HG03139 (cell line): ENCODE data around the gene FMC1.
"Not testable (repeated sequence)": the region's sequence is repeated elsewhere in the genome, so short reads cannot be mapped to it uniquely, and the experiment has no call there.

Experiments
- ATAC-seq: cut with Tn5 transposase; IDR thresholded peaks from one replicate; pipeline ENCODE4 v1.9.1; 2021; ENCODE audit not compliant: unreplicated experiment

The FMC1 gene

DNA sequence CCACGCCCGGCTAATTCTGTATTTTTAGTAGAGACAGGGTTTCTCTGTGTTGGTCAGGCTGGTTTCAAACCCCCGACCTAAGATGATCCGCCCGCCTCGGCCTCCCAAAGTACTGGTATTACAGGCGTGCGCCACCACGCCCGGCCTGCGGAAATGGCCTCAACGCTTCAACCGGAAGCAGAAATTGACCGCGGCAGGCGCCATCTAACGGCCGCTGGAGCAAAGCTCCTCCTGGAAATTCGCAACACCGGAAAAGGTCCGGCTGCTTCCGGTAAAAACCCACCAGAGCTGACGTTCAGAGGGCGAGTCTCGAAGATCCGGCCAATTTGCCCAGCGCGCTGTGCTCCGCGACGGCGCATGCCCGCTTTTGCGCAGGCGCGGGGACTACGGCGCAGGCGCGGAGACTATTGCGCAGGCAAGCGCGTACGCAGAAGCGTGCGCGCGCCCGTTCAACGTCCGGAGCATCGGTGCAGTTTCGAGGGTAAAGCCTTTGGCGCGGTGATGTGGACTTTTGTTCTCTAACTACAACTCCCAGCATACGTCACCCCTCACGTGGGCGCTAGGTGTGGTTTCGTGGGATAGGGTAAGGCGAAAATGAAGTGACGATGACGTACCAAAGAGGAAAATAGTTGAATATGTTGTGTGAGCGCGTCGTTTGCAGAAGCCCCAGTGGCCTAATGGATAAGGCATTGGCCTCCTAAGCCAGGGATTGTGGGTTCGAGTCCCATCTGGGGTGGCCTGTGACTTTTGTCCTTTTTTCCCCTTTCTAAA, 915 bp upstream of the FMC1 start:
- ATAC-seq, result peak; percentile 76

- no peak for ATAC-seq
Observed at GRCh38 chr7:139340808-139341057, 404 bp upstream of the FMC1 start.

- no peak for ATAC-seq
Observed at GRCh38 chr7:139341776-139342226, 664 bp downstream of the FMC1 start.

DNA sequence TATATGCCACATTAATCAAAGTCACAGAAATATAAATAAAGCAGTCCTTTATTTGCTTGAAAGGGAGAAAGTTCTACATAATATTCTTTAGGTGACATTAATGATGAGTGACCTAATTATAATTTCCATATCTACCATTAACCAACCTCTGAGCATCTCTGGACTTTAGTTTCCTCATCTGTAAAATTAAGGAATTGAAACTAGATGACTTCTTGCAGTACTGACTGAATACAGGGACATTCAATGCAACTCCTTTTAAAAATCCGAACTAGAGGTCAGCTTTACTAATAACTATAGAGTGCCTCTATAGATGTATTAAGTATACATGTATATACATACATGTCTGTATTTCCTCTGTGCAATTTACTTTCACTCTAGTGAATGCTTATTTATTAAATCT, 3.9 kb downstream of the FMC1 start:
- ATAC-seq, result no peak

- no peak for ATAC-seq
Observed at GRCh38 chr7:139351027-139351426, 9.9 kb downstream of the FMC1 start.

- no peak for ATAC-seq
Observed at GRCh38 chr7:139354729-139355128, 13.6 kb downstream of the FMC1 start.

DNA sequence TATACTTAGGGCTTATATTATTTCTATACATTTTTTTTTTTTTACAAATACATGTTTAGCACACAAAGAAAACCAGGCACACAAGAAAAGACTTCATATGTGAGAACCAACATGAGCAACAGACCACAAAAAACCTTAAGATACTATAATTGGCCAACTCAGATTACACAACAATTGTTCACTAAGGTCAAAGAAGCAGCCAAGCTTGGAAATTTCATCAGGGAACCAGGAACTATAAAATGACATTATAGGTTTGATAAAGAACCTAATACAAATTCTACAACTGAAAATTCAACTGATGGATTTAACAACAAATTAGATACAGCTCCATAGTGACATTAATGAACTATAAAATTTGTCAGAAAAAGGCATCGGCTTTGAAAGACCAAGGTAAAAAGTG, 14.2 kb downstream of the FMC1 start:
- no peak for ATAC-seq

GRCh38 chr7:139357729-139358506, 16.8 kb downstream of the FMC1 start:
- not testable (repeated sequence) for ATAC-seq

- ATAC-seq, result peak; percentile 3
Observed at GRCh38 chr7:139358541-139359365, 17.6 kb downstream of the FMC1 start.

- peak; percentile 75 for ATAC-seq
Observed at GRCh38 chr7:139359366-139360209, 18.5 kb downstream of the FMC1 start, which contains the start of gene LUC7L2. LUC7L2 (plus strand) TSS chr7:139359894; CDS start chr7:139360262, 368 bp downstream.

GRCh38 chr7:139360210-139360947, 19.2 kb downstream of the FMC1 start:
- peak; percentile 74 for ATAC-seq

DNA sequence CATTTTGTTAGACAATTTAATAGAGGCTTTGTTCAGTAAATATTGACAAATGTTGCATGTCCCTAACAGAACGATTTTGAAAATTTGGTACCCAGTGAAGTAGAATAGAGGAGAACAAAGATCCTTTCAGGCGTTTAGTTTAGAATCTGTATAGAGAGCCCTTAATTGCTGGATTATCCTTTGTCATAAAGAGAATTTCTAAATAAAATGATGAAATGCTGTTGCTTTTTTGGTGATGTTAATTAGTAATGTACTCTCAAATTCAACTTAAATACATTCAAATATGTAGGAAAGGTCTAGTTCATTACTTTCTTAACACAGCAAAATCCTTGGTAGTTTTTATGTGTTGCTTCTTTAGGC, 19.8 kb downstream of the FMC1 start:
- ATAC-seq, result no peak

- no peak for ATAC-seq
Observed at GRCh38 chr7:139361523-139361922, 20.4 kb downstream of the FMC1 start.

DNA sequence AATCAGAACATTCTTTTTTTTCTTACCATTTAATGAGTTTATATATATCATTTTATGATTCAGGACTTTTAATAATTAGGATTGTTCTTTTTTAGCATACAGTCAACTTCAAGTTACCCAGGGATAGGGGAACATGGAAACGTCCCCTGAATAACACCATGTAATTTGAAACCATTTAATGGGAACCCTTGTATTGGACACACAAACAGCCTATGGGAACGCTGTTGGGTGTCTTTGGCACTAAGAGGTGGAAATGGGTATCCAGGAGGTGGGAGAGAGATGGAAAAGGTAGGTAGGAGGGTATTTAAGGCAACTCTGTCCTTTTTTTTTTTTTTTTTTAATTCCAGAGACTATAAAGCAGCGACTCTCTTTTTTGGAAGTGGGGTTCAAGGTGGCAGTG, 21.2 kb downstream of the FMC1 start:
- ATAC-seq, result no peak

GRCh38 chr7:139362981-139363380, 21.8 kb downstream of the FMC1 start:
- no peak for ATAC-seq

GRCh38 chr7:139365336-139365735, 24.2 kb downstream of the FMC1 start:
- ATAC-seq, result no peak

DNA sequence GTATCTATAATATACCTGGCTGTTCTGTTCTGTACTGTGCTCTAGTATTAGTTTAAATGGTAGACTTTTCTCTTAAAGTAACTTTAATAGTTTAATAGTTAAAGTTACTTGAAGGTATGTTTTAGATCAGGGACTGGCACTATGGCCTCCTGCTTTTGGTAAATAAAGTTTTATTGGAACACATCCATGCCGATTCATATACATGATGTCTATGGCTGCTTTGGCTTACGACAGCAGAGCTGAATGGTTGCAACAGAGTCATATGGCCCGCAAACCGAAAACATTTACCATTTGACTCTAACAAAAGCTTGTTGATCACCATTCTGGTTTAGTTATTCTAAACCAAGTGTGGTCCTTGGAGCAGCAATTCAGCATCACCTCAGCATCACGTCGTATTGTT, 25.3 kb downstream of the FMC1 start:
- ATAC-seq, result no peak

GRCh38 chr7:139367438-139368155, 26.5 kb downstream of the FMC1 start:
- no peak for ATAC-seq

DNA sequence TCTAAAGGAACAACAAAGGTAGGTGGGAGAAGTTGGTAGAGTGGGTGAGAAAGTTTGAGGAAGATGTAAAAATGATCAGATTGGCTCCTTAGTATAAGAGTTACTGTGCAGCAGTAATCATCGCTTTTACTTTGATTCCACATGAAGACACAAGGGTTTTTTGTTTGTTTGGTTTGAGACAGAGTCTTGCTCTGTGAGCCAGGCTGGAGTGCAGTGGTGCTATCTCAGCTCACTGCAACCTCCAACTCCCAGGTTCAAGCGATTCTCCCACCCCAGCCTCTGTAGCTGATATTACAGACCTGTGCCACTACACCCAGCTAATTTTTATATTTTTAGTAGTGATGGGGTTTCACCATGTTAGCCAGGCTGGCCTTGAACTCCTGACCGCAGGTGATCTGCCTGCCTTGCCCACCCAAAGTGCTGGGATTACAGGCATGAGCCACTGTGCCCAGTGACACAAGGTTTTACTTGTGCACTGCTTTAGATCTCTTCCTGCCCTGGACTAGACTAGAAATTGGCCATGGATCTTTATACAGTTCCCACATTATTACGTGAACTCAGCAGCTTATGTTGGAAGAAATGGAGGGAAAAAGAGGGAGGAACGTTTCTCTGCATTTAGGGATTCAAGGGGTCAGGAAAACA, 29.3 kb downstream of the FMC1 start:
- ATAC-seq, result no peak
